DOHH2 (cell line): ENCODE measurements around the gene FLYWCH1.

ENCODE experiments used
- H3F3A ChIP-seq: fragments of 200-600 bp; sonication (generic), shearing (Covaris generic); 2 replicates; pipeline ENCODE4 v1.6.0; 2016; ENCODE audit warnings: antibody characterized with exemption, mild to moderate bottlenecking; ENCODE audit not compliant: control insufficient read depth, insufficient read depth
- H3K27ac ChIP-seq: fragments of 200-600 bp; sonication (generic); 2 replicates; pipeline ENCODE4 v1.5.1; 2014; ENCODE audit warnings: low read depth, mild to moderate bottlenecking, low read length, moderate library complexity
- H3K27me3 ChIP-seq: fragments of 200-600 bp; sonication (generic); 2 replicates; pipeline ENCODE4 v1.6.1; 2014; ENCODE audit warnings: mild to moderate bottlenecking, low read length, mixed read lengths; ENCODE audit not compliant: control insufficient read depth
- H3K36me3 ChIP-seq: fragments of 200-600 bp; sonication (generic); 2 replicates; pipeline ENCODE4 v1.6.1; 2014; ENCODE audit warnings: mild to moderate bottlenecking, low read length, moderate library complexity, mixed read lengths; ENCODE audit not compliant: control insufficient read depth
- H3K4me1 ChIP-seq: fragments of 200-600 bp; sonication (generic); 2 replicates; pipeline ENCODE4 v1.6.1; 2014; ENCODE audit warnings: mild to moderate bottlenecking, low read length, mixed read lengths; ENCODE audit not compliant: control insufficient read depth
- H3K4me2 ChIP-seq: fragments of 200-600 bp; sonication (generic); 2 replicates; pipeline ENCODE4 v1.6.0; 2014; ENCODE audit warnings: mild to moderate bottlenecking, low read length, moderate library complexity
- H3K4me3 ChIP-seq: fragments of 200-600 bp; sonication (generic); 2 replicates; pipeline ENCODE4 v1.5.1; 2014; ENCODE audit warnings: mild to moderate bottlenecking, low read length, mixed read lengths
- H3K79me2 ChIP-seq: fragments of 200-600 bp; sonication (generic); 2 replicates; pipeline ENCODE4 v1.6.1; 2014; ENCODE audit warnings: mild to moderate bottlenecking, low read length, mixed read lengths; ENCODE audit not compliant: control insufficient read depth
- H3K9me2 ChIP-seq: fragments of 200-600 bp; sonication (generic); replicated peaks from 2 replicates; pipeline ENCODE4 v1.6.1; 2014; ENCODE audit warnings: mild to moderate bottlenecking, low read length, mixed read lengths; ENCODE audit not compliant: control insufficient read depth
- H3K9me3 ChIP-seq: fragments of 200-600 bp; sonication (generic); 2 replicates; pipeline ENCODE4 v1.6.1; 2014; ENCODE audit warnings: antibody characterized with exemption, low read length, mixed read lengths; ENCODE audit not compliant: control insufficient read depth, insufficient read depth
- H4K20me1 ChIP-seq: fragments of 200-600 bp; sonication (generic); 2 replicates; pipeline ENCODE4 v1.6.0; 2014; ENCODE audit warnings: low read depth, mild to moderate bottlenecking, antibody characterized with exemption, low read length, moderate library complexity; ENCODE audit not compliant: control insufficient read depth, insufficient read depth
- EZH2phosphoT487 ChIP-seq: fragments of 200-600 bp; sonication (generic); IDR thresholded peaks from 2 replicates; pipeline ENCODE4 v1.6.1; 2017; ENCODE audit warnings: borderline replicate concordance, mild to moderate bottlenecking, antibody characterized with exemption, low read length, moderate library complexity, mixed read lengths
- TF ChIP-seq, protein P1 (sequence below): fragments of 200-600 bp; sonication (generic); IDR thresholded peaks from one replicate; pipeline ENCODE4 v1.5.1; 2014; ENCODE audit warnings: antibody characterized with exemption, mild to moderate bottlenecking, low read depth, low read length; ENCODE audit not compliant: poor library complexity, severe bottlenecking

FLYWCH1 gene

GRCh38 chr16:2999929-3000328 lies 88.2 kb downstream of the FLYWCH1 start:
- TF ChIP-seq, protein P1, sequence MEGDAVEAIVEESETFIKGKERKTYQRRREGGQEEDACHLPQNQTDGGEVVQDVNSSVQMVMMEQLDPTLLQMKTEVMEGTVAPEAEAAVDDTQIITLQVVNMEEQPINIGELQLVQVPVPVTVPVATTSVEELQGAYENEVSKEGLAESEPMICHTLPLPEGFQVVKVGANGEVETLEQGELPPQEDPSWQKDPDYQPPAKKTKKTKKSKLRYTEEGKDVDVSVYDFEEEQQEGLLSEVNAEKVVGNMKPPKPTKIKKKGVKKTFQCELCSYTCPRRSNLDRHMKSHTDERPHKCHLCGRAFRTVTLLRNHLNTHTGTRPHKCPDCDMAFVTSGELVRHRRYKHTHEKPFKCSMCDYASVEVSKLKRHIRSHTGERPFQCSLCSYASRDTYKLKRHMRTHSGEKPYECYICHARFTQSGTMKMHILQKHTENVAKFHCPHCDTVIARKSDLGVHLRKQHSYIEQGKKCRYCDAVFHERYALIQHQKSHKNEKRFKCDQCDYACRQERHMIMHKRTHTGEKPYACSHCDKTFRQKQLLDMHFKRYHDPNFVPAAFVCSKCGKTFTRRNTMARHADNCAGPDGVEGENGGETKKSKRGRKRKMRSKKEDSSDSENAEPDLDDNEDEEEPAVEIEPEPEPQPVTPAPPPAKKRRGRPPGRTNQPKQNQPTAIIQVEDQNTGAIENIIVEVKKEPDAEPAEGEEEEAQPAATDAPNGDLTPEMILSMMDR, result no peak
- TF ChIP-seq EZH2phosphoT487, result no peak
- Histone ChIP-seq H3K9me2 (no peaks in the 10 kb centered on the region), H3K4me2 (no peak overlapping the region), H3K4me1 (peaks cover 3% of the 10 kb centered on the region; the same call in 1 of the 2 replicates), H3F3A (no peaks in the 10 kb centered on the region), H3K27me3 (peaks cover 36% of the 10 kb centered on the region), H3K36me3 (no peaks in the 10 kb centered on the region), H3K9me3 (no peaks in the 10 kb centered on the region), H3K27ac (no peak overlapping the region), H3K79me2 (no peaks in the 10 kb centered on the region), H4K20me1 (no peaks in the 10 kb centered on the region), H3K4me3 (no peak overlapping the region)

GRCh38 chr16:3000540-3000939 lies 88.8 kb downstream of the FLYWCH1 start:
- Histone ChIP-seq H3K27ac (no peak overlapping the region), H3F3A (no peaks in the 10 kb centered on the region), H3K36me3 (no peaks in the 10 kb centered on the region), H3K9me3 (no peaks in the 10 kb centered on the region), H3K27me3 (peaks cover 38% of the 10 kb centered on the region), H3K9me2 (no peaks in the 10 kb centered on the region), H3K4me3 (no peak overlapping the region), H3K4me2 (no peak overlapping the region), H3K79me2 (no peaks in the 10 kb centered on the region), H3K4me1 (peaks cover 4% of the 10 kb centered on the region; the same call in 1 of the 2 replicates), H4K20me1 (no peaks in the 10 kb centered on the region)
- TF ChIP-seq, protein P1, result no peak
- TF ChIP-seq EZH2phosphoT487, result no peak
